GM18858 (cell line): ENCODE data around the gene C21orf58.
"Not testable (repeated sequence)": the region's sequence is repeated elsewhere in the genome, so short reads cannot be mapped to it uniquely, and the experiment has no call there.

Experiments used
- ATAC-seq: cut with Tn5 transposase; IDR thresholded peaks from one replicate; pipeline ENCODE4 v1.9.1; 2021; ENCODE audit not compliant: unreplicated experiment

C21orf58 gene

DNA sequence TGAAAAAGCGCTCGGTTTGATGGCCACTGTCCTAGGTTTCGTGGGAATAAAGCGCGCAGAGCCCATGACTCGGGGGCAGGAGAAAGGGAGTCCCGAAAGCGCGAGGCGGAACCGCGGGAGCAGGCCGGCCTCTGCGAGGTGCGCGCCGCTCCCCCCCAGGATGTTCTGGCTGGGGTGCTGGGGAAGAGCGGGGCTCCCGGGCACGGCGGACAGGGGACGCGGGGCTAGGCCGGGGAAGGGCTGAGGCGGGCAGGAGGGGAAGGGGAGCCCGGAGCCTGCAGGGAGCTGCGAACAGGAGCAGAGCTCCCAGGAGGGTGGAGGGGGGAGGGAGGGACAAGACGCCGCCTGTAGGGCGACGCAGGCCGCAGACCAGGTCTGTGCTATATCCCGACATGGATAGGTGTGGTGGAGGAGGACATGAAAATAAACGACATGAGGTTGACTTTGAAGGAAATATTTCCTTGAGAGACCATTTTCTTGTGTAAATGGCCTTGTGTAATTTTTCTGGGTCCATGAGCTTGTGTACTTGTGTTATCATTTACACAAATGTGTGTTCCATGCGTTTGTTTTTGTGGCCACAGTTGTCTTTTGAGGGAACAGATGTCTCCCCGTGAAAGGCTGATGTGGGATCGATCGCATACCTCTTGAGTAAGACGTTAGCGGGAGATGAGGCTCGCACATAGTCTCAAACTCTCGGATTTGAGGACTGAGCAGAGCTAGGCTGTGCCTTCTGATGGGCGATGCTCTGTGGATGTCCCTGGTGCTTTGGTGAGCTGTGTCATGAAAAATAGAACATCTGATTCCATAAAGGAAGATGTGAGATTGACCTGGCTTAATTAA lies 1.6 kb upstream of the C21orf58 start:
- no peak for ATAC-seq

DNA sequence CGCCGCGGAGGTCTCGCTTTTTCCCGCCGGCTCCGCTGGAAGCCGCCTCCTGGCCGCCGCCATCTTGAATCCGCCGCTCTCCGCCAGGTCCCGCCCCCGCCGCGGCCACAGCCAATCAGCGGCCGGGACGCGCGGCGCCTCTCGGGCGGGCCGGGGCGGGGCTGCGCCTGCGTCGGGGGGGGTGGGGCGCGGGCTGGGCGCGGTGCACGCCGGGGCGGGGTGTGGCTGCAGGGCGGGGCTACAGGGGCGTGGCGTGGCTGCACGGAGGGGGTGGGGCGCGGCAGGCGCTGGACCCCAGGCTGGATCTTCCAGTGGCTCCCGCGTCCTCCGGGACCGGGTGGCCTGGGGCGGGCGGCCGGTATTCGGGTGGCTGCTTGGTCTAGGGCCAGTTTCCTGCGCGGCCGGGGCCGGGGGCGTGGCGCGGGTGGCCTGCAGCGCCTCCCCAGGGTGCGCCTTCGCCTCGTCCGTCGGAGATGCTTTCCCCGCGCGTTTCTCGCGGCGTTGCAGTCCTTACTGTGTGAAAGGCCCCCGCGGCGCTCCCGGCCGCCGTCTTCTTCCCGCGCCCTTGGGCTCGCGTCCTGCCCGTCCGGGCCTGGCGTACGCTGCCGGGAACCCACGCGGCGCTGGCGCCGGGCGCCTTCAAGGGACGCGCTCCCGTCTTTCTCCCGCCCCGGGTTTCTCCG lies 861 bp upstream of the C21orf58 start:
- ATAC-seq = peak; percentile 27

DNA sequence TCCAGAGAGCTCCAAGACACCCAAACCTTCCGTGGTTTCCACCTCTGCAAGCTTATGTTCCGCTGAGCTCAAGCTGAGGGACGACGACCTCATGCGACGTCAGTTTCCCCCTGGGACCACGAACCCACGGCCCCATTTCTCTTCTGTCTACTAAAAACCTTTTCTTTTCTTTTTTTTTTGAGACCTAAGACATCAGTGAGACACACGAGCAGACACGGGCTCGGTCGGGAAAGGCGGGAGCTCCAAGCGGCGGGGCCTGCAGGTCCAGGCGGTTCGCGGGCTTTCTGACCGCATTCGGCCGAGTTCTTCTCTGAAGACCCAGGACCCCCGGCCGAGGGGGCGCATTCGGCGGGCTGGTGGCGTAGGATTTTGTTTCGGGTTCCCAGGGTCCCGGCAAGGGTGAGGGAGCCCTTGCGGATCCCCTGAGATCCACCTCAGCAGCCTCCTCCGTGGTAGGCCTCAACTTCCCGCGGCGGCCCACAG lies 402 bp downstream of the C21orf58 start:
- no peak for ATAC-seq

DNA sequence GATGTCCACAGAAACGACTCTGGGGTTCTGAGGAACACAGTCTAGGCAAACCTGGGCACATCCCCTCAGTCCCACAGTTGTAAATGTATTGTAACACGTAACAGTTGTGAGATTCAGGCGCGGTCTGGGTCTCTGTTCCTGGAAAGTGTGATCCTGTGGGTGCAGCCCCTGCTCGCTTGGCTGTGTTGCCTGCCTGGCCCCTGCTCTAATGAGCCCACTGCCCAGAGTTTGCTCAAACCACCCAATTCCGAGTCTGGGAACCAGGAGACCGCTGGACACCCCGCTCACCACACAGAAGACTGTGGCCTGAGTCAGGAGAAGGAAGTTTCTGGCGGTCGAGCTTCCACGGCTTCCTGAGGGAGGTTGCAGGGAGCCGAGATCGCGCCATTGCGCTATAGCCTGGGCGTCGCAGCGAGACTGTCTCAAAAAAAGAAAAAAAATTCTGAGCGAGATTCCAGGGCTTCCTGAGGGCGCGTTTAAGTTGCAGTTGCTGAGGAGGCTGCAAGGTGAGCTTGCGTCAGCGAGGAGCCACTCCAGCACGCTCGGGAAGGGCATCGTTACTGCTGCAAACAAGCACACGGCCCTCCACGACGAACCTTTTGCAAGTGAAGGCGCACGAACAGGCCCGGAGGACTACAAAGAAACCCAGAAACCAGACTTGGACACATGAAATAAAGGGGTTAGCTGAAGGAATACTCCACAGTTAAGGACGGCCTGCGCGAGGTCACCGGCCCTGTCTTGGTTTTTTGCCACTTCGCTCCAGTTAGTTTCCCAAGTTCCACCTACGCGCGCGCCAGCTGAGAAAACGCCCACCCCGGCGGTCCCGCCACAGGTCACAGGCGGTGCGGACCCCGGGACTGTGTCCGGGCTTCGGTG lies 1.1 kb downstream of the C21orf58 start:
- ATAC-seq = no peak

DNA sequence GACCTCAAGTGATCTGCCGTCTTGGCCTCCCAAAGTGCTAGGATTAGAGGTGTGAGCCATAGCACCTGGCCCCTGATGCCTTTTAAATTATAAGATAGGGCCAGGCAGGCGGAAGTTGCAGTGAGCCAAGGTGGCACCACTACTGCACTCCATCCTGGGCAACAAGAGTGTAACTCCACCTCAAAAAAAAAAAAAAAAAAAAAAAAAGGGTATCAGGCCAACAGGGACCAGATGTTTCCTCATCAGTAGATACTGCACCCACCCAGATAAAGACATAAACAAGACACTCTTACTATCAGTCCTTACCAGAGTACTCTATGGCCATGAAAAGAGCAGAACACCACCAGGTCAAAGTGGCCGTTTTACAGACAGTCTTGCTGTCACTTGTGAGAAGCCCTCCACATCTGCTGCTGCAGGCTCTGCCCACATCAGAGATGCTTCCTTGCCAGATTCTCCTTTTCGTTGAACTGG lies 3.3 kb downstream of the C21orf58 start:
- no peak for ATAC-seq

DNA sequence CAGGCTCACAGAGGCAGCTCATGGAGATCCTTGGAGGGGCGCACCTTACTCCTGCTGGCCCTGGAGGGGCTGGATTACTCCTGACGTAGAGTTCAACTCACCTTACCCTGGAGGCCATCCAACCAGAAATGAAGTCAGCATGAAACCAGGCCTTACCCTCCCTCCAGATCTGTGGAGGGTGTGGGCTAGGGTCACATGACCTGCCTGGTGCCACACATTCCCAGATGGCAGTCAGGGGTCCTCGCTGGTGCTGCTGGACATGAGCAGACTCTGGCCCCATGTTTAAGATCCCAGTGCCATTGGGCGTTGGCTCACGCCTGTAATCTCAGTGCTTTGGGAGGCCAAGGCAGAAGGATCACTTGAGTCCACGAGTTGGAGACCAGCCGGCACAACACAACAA lies 4.5 kb downstream of the C21orf58 start:
- ATAC-seq = no peak

DNA sequence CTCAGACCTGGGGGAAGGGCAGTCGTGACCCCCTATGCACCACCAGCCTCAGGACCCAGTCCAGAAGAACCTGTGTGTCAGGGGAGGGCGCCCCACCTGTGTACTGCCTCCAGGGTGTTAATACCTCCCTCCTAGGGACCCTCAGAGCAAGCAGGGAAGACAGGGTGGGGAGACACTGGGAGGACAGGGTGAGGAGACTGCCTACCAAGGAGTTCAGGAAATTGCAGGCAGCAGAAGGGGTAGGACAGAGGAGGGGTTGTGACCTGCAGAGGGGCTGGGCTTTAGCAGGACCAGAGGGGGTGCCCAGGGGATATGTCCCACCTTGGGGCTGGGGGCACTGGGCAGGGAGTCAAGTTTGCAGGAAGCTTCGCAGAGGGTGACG lies 5.2 kb downstream of the C21orf58 start:
- no peak for ATAC-seq

DNA sequence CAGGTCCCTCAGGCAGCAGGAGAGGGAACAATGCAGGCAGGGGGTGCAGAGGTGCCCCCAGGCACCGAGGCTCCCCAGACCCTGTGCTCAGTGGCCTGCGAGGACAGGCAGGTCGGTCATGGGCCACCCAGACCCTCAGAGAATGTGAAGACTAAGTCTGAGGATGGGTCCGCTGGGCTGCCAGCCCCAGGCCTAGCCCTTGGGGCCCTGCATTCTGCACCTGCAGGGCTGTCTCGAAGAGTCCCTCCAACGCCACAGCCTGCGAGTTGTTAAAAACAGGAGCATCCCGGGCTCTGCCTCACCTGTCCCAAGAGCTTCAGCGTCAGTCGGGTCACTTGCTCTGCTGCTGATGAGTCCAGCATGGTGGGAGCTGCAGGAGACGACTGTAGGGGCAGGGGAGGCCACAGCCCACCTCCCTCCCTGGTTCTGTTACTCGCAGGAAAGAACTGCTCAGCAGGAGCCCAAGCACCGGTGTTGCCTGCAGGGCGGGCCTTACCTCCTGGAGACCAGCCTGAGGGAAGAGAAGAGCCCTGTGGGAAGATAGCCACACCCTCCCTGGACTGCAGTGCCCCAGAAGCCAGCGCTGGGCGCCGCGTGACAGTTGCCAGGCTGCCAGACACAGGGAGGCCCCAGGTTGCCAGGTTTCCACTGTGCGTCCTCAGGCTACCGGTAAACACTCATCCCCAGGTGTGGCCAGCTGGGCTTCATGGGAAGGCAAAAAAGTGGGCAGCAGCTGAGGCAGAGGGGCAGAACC lies 5.8 kb downstream of the C21orf58 start:
- no peak for ATAC-seq

DNA sequence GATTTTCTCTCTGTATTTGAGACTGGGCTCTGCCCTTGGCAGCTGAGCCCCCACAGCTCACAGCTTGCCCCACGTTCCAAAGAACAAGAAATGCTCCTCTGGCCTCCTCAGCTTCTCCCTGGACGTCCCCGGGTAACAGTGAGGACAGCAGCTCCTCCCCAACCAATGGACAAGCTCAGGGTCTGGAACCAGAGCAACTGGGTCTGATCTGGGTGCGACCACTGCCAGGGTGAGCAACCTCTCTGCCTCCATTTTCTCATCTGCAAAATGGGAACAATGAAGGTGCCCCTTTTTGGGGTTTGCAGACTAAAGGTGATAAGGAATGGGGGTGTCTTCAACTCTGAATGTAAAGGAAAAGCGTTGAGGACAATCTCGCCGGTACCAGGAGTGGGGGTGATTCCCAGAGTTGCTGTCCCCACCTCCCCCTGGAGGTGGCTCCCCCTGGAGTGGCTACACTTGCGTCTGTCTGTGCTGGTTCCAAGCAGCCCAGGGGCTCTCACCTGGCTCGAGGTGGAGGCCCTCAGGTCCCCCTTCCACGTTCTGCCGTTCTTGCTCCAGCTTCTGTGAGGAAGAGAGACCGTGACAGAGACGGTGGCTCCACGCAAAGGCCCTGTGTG lies 6.9 kb downstream of the C21orf58 start:
- no peak for ATAC-seq

DNA sequence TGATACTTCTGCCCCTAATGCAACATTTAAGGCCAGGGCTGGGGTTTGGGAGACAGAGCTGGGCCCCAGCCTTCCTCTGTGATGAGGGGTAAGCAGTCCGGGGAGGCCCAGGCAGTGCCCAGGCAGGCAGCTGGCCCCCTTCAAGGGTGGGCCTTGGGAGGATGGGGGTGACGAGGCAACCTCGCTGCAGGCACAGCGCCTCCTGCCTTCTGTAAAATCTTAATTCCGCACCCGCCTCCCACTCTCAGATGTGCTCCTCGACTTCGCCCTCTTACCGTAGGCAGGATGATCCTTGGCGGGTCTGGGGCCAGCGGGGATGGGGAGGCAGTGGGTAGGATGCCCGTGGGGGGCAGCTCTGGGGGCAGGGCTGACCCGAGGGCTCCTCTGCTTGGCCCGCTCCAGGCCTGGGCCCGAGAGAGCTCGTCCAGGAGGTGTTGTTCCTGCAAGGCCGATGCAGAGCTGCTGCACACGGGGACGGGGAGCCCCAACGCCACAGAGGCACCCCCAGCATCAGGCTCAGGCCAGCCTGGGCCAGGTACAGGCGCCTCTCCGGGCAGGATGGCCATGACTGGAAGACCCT lies 9.1 kb downstream of the C21orf58 start:
- no peak for ATAC-seq

DNA sequence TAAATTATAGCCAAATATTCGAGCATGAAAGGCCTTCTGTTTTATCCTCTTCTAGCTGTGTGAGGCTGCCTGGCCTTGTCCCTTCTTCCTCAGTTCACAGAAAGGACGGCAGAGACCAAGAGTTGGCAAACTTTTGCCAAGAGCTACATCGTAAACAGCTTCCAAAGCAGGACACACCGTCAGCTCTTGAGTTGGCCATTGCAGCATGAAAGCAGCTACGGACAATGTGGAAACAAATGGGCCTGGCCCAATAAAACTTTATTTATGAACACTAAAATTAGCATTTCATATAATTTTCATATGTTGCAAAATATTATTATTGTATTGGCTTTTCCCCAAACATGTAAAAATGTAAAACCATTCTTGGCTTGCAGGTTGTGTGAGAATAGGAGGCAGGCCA lies 10.7 kb downstream of the C21orf58 start:
- ATAC-seq = no peak

DNA sequence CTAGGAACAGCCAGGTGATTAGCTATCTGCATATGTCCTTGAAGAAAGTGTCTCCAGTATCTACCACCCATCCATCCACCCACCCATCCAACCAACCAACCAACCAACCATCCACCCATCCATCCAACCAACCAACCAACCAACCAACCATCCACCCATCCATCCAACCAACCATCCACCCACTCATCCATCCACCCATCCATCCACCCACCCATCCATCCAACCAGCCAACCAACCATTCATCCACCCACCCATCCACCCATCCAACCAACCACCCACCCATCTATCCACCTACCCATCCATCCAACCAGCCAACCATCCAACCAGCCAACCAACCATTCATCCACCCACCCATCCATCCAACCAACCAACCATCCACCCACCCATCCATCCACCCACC lies 12.1 kb downstream of the C21orf58 start:
- no peak for ATAC-seq

DNA sequence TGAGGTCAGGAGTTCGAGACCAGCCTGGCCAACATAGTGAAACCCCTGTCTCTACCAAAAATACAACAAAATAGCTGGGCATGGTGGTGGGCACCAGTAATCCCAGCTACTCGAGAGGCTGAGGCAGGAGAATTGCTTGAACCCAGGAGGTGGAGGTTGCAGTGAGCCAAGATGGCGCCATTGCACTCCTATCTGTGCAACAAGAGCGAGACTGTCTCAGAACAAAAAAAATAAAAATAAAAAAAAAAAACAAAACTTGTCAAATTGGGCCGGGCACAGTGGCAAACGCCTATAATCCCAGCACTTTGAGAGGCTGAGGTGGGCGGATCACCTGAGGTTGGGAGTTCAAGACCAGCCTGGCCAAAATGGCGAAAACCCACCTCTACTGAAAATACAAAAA lies 13.4 kb downstream of the C21orf58 start:
- ATAC-seq = not testable (repeated sequence)

DNA sequence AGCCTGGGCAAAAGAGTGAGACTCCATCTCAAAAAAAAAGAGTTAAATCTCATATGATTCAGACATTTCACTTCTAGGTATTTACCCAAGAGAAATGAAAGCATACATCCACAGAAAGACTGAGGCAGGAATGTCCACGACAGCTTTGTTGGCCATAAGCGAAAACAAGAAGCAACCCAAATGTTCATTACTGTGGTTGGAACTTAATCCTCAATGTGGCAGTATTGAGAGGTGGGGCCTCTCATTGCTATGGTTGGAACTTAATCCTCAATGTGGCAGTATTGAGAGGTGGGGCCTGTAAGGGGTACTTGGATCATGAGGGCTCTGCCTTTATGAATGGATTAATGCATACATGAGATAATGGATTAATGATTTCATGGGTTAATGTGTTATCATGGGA lies 15.2 kb downstream of the C21orf58 start:
- ATAC-seq = no peak

DNA sequence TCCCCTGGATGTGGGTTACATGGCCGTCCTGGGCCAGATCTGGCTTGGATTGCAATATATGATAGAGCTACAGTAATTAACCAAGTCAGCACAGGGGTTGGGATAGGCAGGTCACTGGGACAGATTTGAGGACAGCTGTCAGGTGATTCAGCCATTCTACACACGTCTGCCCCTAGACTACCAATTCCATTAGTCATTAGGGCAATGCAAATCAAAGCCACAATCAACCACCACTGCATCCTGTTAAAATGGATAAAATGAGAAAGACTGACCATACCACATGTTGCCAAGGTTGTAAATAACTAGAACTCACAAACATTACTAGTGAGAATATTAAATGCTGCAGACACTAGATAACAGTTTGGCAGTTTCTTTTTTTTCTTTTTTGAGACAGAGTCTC lies 16.0 kb downstream of the C21orf58 start:
- ATAC-seq = no peak

DNA sequence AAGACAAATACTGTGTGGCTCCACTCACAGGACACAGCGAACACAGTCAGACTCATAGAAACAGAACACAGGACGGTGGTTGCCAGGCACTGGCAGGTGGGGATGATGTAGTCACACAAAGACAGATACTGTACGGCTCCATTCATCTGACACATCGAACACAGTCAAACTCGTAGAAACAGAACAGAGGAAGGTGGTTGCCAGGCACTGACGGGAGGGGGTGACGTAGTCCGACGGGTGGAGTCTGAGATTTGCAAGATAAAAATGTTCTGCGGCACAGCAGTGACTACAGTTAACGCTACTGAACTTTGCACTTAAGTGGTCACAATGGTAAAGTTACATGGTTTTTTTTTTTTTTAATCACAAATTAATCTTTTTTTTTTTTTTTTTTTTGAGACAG lies 18.7 kb downstream of the C21orf58 start:
- no peak for ATAC-seq

DNA sequence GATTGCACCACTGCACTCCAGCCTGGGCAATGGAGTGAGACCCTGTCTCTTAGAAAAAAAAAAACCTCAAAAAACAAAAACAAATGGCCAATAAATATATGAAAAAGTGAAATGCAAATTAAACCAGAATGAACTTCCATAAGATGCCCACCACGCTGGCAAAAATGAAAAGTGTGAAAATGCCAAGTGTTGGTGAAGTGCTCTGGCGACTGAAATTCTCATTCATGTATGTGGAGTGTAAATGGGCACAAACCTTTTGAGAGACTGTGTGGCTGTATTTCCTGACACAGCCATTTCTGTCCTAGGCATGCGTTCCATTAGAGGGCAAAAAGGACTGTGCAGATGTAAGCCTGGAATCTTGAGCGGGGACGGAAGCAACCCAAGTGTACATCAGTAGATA lies 19.2 kb downstream of the C21orf58 start:
- no peak for ATAC-seq

DNA sequence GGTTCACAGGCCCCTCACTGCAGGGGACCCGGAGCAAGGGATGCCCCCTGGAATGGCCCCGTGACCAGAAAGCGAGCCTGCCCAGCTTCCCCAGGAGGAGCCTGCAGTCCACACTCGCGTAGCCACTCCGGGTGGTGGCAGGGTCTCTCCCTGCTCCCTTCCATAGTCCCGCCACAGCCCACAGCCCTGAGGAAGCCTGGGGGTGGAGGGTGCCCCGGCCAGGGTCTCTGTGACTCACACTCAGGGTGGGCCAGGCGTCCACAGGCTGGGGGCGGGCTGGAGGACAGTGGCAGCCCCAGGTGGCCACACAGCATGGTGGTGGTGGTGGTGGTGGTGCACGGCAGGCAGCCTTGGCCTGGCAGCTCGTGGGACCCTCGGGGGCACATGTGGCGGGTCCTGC lies 21.9 kb downstream of the C21orf58 start:
- no peak for ATAC-seq

DNA sequence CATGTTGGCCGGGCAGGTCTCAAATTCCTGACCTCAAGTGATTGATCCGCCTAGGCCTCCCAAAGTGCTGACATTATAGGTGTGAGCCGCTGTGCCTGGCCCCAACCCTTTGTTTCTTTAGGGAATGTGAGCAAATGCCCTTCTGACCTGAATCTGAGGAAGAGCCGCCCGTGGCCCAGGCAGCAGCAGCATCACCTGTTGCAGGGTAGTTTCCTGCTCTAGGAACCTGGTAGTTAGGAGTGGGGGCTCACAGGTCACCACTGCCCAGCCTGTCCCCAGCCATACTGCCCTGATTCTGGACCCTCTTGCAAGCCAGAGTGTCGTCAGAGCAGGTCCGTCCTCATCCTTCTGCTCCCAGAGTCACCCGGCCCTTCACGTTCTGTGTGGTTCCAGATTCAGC lies 24.5 kb downstream of the C21orf58 start:
- no peak for ATAC-seq
